HK-2 (cell line): ENCODE measurements around the gene XIRP1.
"Not testable (repeated sequence)": the region's sequence is repeated elsewhere in the genome, so short reads cannot be mapped to it uniquely, and the experiment has no call there.

Experiments
- DNase-seq: peaks from one replicate; pipeline ENCODE4 v3.0.0-alpha.2; 2018; ENCODE audit not compliant: unreplicated experiment

Gene XIRP1, protein sequence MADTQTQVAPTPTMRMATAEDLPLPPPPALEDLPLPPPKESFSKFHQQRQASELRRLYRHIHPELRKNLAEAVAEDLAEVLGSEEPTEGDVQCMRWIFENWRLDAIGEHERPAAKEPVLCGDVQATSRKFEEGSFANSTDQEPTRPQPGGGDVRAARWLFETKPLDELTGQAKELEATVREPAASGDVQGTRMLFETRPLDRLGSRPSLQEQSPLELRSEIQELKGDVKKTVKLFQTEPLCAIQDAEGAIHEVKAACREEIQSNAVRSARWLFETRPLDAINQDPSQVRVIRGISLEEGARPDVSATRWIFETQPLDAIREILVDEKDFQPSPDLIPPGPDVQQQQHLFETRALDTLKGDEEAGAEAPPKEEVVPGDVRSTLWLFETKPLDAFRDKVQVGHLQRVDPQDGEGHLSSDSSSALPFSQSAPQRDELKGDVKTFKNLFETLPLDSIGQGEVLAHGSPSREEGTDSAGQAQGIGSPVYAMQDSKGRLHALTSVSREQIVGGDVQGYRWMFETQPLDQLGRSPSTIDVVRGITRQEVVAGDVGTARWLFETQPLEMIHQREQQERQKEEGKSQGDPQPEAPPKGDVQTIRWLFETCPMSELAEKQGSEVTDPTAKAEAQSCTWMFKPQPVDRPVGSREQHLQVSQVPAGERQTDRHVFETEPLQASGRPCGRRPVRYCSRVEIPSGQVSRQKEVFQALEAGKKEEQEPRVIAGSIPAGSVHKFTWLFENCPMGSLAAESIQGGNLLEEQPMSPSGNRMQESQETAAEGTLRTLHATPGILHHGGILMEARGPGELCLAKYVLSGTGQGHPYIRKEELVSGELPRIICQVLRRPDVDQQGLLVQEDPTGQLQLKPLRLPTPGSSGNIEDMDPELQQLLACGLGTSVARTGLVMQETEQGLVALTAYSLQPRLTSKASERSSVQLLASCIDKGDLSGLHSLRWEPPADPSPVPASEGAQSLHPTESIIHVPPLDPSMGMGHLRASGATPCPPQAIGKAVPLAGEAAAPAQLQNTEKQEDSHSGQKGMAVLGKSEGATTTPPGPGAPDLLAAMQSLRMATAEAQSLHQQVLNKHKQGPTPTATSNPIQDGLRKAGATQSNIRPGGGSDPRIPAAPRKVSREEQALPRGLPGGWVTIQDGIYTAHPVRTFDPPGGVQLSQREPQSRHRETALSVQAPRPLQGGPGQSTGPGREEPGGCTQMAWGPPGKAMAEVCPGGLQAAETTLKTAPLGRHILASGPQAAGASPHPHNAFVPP (N-terminal part only)

DNA sequence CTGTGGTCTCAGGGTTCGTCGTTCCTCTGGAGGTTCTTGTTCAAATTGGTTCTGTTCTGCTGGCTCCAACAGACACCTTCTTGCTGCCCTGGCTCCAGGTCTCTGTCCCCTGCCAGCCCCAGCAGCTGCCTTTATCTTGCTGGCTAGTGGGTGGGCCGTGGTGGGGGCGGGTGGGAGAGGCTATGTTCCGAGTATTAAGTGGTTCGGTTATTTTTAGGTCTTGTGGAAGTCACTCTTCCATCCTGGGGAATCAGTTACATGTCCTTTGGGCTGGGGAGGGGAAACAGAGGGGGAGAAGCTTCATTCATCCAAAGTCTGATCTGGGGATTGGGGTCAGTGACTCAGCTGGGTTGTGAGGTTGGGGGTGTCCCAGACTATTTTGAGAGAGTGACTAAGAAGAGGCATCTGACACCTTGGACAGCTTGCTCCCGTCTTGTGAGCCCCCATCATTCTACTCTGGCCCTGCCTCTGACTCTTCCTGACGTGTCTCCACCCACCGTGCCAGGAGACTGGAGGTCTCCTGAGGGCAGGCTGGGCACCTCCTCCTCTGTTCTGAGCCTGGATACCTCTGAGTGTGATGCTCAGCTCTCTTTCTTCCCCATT, at the start of gene XIRP1:
Gene XIRP1 (minus strand): TSS at position 106 of the 603 bp plus-strand sequence. CDS start 3,150 bp downstream, outside the sequence.
- DNase-seq: no peak

DNA sequence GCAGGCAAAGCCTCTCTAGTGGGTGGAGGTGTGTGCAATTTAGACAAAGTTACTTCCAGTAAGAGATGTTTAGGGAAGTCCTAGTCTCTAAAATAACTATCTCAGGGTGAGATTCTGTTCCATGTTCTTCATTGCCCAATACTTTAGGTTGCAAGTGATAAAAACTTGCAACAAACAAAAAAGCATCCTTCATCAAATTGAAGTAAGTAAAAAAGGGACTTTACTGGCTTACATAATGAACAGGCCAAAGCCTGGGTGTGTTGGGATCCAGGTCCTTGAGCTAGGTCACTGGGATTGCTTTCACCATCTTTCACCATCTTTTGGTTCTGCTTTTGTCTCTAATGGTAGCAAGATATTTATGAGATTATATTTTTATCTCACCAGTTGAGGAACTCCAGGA, 49.2 kb upstream of the XIRP1 start:
- no peak for DNase-seq

DNA sequence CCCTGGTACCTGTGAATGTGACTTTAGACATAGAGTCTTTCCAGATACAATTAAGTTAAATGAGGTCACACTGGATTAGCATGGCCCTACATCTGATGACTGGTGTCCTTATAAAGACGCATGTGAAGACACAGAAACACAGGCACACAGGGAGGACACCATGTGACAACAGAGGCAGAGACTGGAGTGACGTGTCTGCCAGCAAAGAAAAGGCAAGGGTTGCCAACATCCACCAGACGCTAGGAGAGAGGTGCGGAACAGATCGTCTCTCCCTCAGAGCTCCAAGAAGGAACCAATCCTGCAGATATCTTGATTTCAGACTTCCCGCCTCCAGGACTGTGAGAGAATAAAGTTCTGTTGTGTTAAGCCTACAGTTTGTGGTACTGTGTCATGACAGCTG, 44.6 kb upstream of the XIRP1 start:
- DNase-seq: no peak

DNA sequence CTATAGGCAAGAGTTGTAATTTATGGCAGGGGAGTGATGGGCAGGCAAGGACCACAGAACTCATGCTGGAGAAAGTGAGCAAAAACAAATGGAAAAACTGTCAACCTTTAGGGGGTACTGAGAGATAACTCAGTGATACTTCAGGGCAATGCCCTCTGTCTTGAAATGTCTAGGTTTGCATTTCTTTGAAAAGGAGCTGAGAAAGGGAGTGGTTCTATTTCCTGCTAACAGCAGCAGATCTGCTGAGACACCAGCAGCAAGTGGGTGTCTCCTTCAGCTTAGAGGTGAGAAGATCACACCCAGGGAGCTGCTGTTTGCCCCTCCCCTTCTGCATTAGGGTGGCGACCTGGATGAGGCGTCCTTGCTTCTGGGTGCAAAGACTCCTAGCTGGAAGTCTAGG, 42.3 kb upstream of the XIRP1 start:
- no peak for DNase-seq

DNA sequence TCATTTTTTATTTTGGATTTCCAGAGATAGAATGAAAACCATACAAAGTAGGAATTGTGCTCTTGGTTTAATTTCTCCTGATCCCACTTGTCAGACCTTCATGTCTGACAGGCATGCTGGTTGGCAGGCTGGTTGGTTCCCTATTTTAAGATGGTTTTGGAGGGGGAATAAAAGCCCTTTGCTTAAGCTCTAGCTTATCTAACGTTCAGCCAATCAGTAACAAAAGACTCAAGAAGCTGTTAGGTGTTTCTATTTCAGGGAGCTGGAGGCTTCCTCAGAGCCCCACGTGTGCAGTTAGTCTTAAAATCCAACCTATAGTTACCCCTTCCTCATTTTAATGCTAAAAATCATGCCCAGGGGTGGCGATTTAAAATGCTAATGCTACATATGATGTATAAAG, 40.5 kb upstream of the XIRP1 start:
- DNase-seq: no peak

DNA sequence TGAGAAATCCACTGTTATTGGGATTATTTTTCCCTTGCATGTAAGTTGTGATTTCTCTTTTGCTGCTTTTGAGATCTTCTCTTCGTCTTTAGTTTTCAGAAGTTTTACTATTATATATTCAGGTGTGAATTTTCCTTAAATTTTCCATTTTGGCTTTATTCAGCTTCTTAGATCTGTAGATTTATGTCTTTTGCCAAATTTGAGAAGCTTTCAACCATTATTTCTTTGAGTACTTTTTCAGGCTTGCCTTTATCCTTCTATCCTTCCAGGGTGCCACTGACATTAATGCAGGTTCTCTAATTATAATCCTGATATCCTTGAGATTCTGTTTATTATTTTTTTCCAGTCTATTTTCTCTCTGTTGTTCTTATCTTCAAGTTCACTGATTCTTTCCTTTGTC, 38.1 kb upstream of the XIRP1 start:
- no peak for DNase-seq

DNA sequence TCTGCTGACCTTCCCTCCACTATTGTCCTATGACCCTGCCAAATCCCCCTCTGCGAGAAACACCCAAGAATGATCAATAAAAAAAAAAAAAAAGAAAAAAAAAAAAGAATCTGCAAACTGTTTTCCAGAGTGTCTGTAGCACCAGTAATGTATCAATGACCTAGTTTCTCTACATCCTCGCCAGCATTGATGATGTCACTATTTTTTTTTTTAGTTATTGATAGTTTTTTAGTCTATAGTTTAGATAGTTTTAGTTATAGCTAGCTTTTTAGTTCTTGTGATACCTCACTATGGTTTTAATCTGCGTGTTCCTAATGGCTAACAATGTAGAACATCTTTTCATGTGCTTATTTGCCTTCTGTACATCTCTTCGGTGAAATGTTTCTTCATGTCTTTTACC, 36.1 kb upstream of the XIRP1 start:
- DNase-seq: no peak

DNA sequence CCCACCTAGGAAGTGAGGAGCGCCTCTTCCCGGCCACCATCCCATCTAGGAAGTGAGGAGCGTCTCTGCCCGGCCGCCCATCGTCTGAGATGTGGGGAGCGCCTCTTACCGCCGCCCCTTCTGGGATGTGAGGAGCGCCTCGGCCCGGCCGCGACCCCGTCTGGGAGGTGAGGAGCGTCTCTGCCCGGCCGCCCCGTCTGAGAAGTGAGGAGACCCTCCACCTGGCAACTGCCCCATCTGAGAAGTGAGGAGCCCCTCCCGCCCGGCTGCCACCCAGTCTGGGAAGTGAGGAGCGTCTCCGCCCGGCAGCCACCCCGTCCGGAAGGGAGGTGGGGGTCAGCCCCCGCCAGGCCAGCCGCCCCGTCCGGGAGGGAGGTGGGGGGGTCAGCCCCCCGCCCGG, 35.2 kb upstream of the XIRP1 start:
- DNase-seq: not testable (repeated sequence)

DNA sequence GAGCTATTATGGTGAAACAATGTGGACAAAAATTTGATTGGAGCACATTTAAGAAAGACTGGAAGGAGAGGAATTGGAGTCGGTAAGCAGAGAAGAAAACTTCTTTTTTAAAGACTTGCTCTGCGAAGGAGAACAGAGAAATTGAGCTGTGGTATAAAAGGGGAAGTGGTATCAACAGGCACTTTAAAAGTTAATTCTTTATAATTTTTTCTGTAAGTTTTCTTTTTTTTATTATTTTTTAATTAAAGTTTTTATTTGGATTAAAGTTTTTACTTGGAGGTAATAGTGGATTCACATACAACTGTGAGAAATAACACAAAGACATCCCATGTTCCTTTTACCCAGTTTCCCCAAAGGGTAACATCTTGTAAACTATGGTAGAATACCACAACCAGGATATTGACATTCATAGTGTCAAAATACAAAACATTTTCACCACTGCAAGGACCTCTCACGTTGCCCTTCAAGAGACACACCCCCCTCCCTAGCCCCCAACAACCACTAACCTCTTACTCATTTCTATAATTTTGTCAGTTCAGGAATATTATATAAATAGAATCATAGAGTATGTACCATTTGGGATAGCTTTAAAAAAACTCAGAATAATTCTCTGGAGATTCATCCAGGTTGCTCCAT, 33.8 kb upstream of the XIRP1 start:
- no peak for DNase-seq

DNA sequence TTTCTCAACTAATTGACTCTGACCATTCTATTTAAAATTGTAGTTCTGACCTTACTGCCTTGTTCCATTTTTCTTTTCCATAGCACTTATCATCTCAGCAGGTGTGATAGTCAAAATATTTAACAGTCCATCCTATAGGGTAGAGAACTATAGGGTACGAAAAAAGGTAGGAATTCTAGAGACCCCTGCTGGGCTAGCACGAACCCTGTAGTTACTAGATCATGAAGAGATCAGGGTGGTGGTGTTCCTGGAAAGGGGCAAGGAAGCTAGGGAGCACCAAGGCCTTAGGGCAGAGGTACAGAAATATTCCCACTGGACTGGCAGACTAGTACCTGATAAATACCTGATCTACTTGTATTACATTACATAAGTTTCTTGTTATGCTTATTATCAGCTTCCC, 31.9 kb upstream of the XIRP1 start:
- DNase-seq: no peak

DNA sequence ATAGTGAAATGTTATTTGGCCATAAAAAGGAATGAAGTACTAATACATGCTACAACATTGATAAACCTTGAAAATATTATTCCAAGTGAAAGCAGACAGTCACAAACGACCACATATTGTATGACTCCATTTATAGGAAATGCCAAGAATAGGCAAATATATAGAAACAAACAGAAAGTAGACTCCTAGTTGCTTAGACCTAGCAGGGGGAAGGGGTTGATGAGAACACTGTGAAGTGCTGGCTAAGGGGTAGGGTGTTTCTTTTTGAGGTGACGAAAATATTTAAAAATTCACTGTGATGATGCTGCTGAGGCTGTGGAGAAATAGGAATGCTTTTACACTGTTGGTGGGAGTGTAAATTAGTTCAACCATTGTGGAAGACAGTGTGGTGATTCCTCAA, 30.5 kb upstream of the XIRP1 start:
- DNase-seq: no peak

DNA sequence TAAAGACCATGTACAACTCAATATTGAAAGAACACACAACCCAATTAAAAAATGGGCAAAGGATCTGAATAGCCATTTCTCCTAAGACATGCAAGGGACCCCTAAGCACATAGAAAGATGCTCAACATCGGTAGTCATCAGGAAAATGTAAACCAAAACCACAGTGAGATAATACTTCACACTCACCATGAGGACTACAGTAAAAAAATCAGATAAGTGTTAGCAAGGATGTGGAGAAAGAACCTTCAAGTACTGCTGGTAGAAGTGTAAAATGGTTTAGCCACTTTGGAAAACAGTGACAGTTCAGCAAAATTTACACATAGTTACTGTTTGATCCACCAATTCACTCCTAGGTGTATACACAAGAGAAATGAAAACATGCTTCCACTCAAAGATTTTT, 30.1 kb upstream of the XIRP1 start:
- no peak for DNase-seq

DNA sequence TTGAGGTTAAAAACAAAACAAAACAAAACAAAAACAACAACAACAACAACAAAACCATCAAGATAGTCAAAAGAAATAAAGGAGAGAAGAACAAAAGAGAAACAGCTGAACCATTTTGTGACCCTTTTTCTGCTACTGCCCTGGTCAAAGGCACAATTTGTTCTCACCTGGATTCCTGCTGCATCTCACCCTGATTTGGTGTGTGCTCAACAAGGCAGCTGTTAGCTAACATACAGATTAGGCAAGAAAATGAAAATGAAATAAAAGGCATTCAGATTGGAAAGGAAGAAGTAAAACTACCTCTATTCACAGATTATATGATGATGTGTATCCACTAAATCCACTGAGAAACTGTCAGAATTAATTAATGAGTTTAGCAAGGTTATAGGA, 28.7 kb upstream of the XIRP1 start:
- no peak for DNase-seq

DNA sequence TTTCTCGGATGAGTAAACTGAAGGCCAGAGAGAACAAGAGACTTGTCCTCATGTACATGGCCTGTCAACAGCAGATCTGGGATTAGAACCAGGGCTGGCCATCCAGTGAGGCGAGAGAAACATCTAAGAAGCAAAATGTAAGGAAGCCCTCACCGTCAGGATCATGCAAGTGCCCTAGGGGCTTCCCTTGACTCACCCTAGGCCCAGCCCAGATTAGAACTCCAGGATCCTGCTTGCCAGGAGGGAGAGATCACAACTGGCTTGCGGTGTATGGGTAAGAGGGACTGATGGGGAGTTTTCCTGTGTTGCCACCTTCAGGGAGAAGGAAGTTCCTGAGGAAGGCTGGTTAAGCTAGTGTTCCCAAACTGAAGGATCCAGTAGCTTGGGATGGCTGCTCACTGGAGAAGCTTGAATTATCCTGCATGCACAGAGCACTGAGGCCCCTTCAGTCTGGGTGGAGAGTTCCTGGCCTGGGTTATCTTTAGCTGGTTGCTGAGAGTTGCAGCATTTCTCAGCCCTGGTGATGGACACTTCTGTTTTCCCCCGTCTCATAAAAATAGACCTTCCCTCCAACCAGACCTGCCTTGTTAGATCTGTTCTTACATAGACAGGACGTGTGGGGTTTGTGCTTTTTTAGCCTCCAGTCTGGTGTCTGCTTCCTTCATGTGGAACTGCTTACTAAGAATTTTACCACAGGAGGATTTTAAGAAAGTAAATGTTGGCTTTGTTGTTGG, 28.2 kb upstream of the XIRP1 start:
- no peak for DNase-seq

DNA sequence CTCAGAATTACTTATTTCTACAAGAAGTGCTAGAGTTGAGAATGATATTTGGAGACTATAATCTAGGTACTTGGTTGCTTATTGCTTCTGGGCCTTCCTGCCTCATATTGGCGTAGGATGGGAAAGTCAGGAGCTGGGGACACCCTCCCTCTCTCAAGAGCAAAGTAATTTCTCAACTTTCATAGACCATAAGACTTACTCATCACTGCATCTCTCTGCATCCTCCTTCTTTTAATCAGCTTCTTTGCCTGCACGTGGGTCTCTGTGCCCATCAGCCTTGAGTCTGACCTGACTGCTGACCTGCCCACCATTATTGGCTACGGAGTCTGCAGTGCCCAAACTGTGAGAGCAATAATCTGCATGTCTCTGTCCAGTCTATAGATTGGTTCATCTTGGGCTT, 27.3 kb upstream of the XIRP1 start:
- DNase-seq: no peak

DNA sequence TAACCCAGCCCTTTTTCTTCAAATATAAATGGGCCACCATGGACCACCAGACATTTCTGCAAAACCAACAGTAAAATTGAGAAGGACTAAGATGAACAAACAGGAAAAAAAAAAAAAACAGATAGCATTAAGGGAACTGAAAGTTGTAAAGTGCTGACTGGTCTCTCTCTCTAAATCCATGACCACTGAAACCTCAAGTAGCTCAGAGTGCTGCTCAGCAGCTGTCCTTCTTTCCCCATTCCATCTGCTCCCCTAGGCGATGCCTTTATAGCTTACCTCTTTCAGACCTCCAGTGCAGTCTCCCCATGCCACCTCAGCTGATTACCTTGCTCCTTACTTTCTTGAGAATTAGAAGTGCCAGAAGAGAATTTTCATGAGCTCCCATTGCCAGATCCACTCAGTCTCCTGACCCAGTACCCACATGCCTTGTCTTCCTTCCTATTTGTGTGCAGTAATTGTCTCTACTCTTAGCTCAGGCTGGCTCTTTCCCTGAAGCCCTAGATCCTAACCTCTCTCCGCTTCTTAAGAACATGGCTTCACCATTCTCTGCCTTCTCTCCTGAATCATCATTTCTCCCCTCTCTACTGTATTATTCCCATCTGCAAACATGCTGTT, 23.9 kb upstream of the XIRP1 start:
- no peak for DNase-seq

DNA sequence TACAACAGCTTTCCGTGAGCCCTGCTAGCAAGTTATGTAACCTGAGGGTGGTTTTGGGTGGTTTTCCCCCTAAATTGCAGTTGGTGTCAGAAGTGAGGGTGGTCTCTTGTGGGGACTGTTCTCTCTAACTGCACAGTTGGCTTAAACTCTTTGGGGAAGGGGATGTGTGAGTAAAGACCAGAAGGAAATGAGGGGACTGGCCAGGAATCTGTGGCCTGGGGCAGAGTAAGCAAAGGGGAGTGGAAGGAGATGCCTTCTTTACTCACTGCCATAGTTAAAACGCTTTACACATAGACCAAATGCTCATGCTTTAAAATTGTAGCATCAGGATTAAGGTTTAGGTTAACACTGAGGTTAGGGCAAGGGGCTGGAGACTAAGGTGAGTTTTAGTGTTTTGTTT, 21.2 kb upstream of the XIRP1 start:
- no peak for DNase-seq

DNA sequence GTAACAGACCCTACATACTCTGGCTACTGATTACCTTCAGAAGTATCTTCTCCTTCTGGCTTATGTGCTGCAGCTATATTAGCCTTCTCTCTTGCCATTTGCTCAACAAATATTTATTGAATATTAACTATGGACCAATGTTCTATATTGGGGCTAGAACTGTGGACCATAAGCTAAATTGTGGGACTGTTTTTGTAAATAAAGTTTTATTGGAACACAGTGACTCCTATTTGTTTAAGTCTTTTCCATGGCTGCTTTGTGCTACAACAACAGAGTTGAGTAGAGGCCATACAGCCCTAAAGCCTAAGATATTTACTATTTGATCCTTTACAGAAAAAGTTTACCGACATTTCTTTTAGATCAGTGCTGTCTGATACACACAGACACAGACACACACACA, 20.3 kb upstream of the XIRP1 start:
- DNase-seq: no peak

DNA sequence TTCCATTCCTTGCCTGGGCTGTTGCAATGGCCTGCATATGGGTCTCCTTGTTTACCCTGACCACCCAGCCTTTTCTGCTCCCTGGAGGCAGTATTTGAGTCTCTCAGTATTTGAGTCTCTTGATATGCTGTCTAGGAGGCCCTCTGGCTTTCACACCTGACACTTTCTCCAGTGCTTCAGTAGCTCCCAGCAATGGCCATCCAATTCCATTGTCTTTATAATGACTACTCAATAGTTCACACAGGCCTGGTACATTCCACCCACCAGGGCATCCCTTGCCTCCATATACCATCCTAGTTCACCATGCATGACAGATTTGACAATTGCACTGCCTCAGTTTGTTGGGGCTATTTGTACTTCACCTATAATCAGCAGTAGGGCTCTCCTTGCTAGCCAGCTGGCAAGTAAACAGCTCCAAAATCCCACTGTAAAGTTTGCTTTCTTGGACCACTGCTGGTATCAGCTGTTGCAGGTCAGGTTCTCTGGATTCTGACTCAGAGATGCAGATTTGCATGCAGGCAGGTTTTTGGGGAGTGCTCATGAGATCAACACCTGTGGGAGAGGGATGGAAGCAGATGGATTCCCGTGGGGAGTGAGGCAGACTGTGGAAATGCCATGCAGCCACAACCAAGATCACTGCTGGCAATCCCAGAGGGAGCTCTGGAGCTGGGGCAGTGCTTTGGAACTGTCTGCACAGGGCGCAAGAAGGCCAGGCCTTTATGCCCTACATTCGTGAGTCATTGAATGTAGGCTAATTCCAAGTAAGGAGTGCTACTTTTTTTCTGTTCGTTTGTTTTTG, 19.1 kb upstream of the XIRP1 start:
- no peak for DNase-seq
